Neural progenitor cell (in vitro differentiated cells): ENCODE data around the gene PTTG2.

ENCODE experiments used
- CTCF ChIP-seq: fragments of 200-600 bp; sonication (generic); IDR thresholded peaks from 2 replicates; pipeline ENCODE4 v1.5.1; 2017; ENCODE audit warnings: antibody characterized with exemption, mild to moderate bottlenecking
- EZH2 ChIP-seq: fragments of 200-600 bp; sonication (generic); IDR thresholded peaks from 2 replicates; pipeline ENCODE4 v1.6.1; 2017; ENCODE audit warnings: antibody characterized with exemption, mild to moderate bottlenecking, moderate library complexity

GRCh38 chr4:37928426-37929416, 31.5 kb upstream of the PTTG2 start:
- TF ChIP-seq CTCF: no peak
- no peak for TF ChIP-seq EZH2
